Measurements from ENCODE around the gene AFF1. TPM values are rescaled to one million over a fixed set of nuclear protein-coding genes. Genes with fewer than 3 reads are reported as not detected.
"Not testable (repeated sequence)": the region's sequence is repeated elsewhere in the genome, so short reads cannot be mapped to it uniquely, and the experiment has no call there.

AFF1 gene
- total RNA-seq, 1 donor from 2014 or later: 34.1 TPM

DNA sequence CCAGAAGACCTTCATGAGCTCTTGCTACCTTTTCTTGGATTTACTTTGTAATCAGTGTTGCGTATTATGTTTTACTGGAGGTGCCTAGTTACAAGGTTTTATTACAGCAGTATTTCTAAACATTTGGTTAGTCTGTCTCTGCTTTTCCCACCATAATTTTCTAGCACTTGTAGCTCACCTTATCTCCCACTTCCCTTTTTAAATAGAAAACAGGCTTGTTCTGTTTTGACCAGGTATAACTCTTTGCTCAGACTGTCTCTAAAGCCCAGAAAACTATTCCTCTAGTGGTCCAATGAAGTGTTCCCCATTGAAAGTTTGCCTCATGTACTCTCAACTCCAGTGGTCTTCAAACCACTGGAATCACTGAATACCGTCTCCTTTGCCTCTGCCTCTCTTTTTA, 43.9 kb downstream of the AFF1 start:
- H3K9me3 Mint-ChIP-seq: peaks cover 3% of the 10 kb centered on the region
- H3K27me3 Mint-ChIP-seq (ENCODE audit: low read depth): no peaks in the 10 kb centered on the region
- TF ChIP-seq, protein P1, sequence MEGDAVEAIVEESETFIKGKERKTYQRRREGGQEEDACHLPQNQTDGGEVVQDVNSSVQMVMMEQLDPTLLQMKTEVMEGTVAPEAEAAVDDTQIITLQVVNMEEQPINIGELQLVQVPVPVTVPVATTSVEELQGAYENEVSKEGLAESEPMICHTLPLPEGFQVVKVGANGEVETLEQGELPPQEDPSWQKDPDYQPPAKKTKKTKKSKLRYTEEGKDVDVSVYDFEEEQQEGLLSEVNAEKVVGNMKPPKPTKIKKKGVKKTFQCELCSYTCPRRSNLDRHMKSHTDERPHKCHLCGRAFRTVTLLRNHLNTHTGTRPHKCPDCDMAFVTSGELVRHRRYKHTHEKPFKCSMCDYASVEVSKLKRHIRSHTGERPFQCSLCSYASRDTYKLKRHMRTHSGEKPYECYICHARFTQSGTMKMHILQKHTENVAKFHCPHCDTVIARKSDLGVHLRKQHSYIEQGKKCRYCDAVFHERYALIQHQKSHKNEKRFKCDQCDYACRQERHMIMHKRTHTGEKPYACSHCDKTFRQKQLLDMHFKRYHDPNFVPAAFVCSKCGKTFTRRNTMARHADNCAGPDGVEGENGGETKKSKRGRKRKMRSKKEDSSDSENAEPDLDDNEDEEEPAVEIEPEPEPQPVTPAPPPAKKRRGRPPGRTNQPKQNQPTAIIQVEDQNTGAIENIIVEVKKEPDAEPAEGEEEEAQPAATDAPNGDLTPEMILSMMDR (conservative IDR thresholded peaks at IDR 0.05): no peak
- H3K4me3 Mint-ChIP-seq: no peak overlapping the region
- no peak overlapping the region for H3K27ac Mint-ChIP-seq (ENCODE audit: unreplicated experiment)
- H3K4me1 Mint-ChIP-seq: peaks cover 10% of the 10 kb centered on the region
- H3K36me3 Mint-ChIP-seq (ENCODE audit: low read depth): peaks cover 2% of the 10 kb centered on the region
- DNase-seq (ENCODE audit: low read depth, low spot score): no peak

DNA sequence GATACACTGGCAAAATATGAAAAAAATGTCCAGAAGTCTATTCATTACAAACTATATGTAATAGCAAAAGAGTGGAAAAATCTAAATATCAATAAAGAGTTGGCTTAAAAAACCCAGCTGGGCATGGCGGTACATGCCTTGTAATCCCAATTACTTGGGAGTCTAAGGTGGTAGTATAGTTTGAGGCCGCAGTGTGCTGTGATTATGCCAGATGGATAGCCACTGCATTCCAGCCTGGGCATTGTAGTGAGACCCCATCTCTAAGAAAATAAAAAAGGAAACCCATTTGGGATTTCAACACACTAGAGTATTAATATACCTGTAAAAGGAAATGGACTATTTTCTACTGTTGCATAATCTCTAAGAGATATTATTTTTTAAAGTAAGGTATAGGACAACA, 45.4 kb downstream of the AFF1 start:
- peaks cover 2% of the 10 kb centered on the region for H3K36me3 Mint-ChIP-seq (ENCODE audit: low read depth)
- no peaks in the 10 kb centered on the region for H3K27me3 Mint-ChIP-seq (ENCODE audit: low read depth)
- peaks cover 10% of the 10 kb centered on the region for H3K4me1 Mint-ChIP-seq
- no peak for DNase-seq (ENCODE audit: low read depth, low spot score)
- TF ChIP-seq, protein P1 (conservative IDR thresholded peaks at IDR 0.05): no peak
- H3K9me3 Mint-ChIP-seq: peaks cover 3% of the 10 kb centered on the region
- H3K27ac Mint-ChIP-seq (ENCODE audit: unreplicated experiment): no peak overlapping the region
- H3K4me3 Mint-ChIP-seq: no peak overlapping the region

DNA sequence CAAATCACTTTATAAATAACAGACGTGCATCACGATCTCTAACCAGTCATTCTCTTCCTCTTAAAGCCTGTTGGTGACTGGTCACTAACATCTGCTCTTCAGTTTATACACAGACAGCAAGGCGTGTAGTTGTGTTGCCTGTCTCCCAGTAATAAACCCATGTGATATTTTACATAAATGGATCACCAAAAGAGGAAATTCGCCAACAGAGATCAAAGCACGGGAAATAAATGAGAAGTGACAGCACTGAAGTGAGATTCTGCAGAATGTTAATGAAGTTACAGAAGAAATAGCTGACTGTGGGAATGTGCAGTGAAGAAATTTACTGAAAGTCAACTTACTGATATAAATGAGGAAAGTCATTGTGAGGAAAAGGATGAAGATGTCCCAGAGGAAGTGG, 47.0 kb downstream of the AFF1 start:
- TF ChIP-seq, protein P1 (conservative IDR thresholded peaks at IDR 0.05): no peak
- Mint-ChIP-seq H3K4me3 (no peak overlapping the region), H3K36me3 (ENCODE audit: low read depth) (peaks cover 2% of the 10 kb centered on the region), H3K27me3 (ENCODE audit: low read depth) (no peaks in the 10 kb centered on the region), H3K9me3 (peaks cover 3% of the 10 kb centered on the region), H3K27ac (ENCODE audit: unreplicated experiment) (no peak overlapping the region), H3K4me1 (peaks cover 10% of the 10 kb centered on the region)
- DNase-seq (ENCODE audit: low read depth, low spot score): no peak

DNA sequence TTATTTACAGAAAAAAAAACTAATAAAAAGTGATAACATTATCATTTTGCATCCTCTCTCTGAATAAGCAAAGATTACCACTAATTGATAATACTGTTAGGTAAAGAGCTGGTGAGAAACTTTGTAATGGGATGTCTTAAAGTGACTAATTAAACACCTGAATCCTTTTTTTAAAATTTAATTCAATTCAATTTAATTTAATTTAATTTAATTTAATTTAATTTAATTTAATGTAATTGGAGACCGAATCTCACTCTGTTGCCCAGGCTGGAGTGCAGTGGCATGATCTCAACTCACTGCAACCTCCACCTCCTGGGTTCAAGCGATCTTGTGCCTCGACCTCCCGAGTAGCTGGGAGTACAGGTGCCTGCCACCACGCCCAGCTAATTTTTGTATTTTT, 51.0 kb downstream of the AFF1 start:
- DNase-seq (ENCODE audit: low read depth, low spot score); H3K4me3 Mint-ChIP-seq; H3K27me3 Mint-ChIP-seq (ENCODE audit: low read depth); H3K27ac Mint-ChIP-seq (ENCODE audit: unreplicated experiment); H3K4me1 Mint-ChIP-seq: not testable (repeated sequence)
- Mint-ChIP-seq H3K36me3 (ENCODE audit: low read depth) (peaks cover 13% of the 10 kb centered on the region), H3K9me3 (peaks cover 15% of the 10 kb centered on the region)

DNA sequence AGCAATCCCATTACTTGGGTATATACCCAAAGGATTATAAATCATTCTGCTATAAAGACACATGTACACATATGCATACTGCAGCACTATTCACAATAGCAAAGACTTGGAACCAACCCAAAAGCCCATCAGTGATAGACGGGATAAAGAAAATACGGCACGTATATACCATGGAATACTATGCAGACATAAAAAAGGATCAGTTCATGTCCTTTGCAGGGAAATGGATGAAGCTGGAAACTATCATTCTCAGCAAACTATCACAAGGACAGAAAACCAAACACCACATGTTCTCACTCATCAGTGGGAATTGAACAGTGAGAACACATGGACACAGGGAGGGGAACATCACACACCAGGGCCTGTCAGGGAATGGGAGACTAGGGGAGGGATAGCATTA, 54.8 kb downstream of the AFF1 start:
- DNase-seq (ENCODE audit: low read depth, low spot score); H3K27me3 Mint-ChIP-seq (ENCODE audit: low read depth); H3K4me1 Mint-ChIP-seq; H3K4me3 Mint-ChIP-seq: not testable (repeated sequence)
- Mint-ChIP-seq H3K36me3 (ENCODE audit: low read depth) (peaks cover 13% of the 10 kb centered on the region), H3K9me3 (peaks cover 14% of the 10 kb centered on the region), H3K27ac (ENCODE audit: unreplicated experiment) (peak overlapping the region; percentile 71)

DNA sequence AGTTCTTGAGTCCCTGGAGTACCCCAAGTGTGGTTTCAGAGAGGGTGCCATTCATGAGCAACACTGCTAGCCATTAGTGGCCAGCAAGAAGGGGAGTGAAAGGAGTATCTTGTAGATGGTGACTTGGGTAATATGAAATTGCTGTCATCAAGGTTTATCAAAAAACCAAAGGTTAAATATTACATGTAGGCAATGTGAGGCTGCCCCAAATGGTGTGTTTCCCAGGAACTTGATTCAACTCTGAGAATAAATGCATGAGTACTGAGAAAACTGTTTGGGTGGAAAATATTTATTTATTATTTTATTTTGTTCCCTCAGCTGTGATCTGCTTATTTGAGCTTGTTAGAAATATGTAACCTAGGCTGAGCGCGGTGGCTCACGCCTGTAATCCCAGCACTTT, 55.7 kb downstream of the AFF1 start:
- Mint-ChIP-seq H3K36me3 (ENCODE audit: low read depth) (peaks cover 13% of the 10 kb centered on the region), H3K27me3 (ENCODE audit: low read depth) (no peaks in the 10 kb centered on the region), H3K9me3 (peaks cover 15% of the 10 kb centered on the region), H3K27ac (ENCODE audit: unreplicated experiment) (no peak overlapping the region), H3K4me1 (peaks cover 4% of the 10 kb centered on the region), H3K4me3 (no peak overlapping the region)
- TF ChIP-seq, protein P1 (conservative IDR thresholded peaks at IDR 0.05): no peak
- DNase-seq (ENCODE audit: low read depth, low spot score): no peak

DNA sequence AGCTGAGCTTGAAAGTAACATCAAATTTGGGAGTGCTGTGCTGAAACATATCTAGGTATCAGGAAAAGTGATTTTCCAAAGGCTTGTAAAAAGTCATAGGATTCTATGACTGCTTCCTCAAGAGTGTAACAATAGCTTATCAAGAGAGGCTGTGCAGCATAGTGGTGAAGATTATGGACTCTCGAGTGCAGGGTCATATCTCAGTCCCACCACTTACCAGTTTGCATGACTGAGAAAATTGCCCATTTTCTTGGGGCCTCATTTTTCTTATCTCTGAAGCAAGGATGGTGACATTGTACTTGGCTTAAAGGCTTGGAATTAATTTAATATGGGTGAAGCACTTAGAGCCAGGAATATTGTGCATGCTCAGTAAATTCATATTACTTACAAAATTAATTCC, 57.2 kb downstream of the AFF1 start:
- Mint-ChIP-seq H3K27ac (ENCODE audit: unreplicated experiment) (no peak overlapping the region), H3K9me3 (peaks cover 15% of the 10 kb centered on the region), H3K4me1 (peaks cover 8% of the 10 kb centered on the region), H3K4me3 (no peak overlapping the region), H3K27me3 (ENCODE audit: low read depth) (no peaks in the 10 kb centered on the region), H3K36me3 (ENCODE audit: low read depth) (peaks cover 13% of the 10 kb centered on the region)
- DNase-seq (ENCODE audit: low read depth, low spot score): no peak
- TF ChIP-seq, protein P1 (conservative IDR thresholded peaks at IDR 0.05): no peak
